GM18526 (cell line): Measurements from ENCODE around the gene DHRS1.

Source experiments
- POLR2A ChIP-seq: IDR thresholded peaks from 3 replicates; pipeline ENCODE4 v1.6.1; 2011; ENCODE audit not compliant: insufficient read length; ENCODE audit errors: extremely low read depth

DHRS1 gene

DNA sequence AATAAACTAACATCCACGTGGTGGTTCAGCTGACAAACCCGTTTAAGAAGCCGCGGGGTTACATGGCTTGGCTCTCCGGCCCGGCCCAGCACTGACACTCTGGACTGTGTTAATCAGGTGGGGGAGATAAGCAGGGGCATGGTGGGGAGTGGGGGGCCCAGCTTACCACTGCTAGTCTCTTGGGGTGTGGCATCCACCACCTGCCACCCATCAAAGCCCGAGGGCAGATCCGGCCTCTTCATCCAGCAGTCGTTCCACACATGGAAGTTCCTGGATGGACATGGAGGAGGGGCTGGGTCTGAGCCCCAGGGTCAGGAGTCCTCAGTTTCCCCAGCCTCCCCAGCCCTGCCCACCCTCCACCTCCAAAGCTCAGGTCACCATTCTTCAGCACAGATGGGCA lies 41.5 kb downstream of the DHRS1 start:
- TF ChIP-seq POLR2A: no peak

DNA sequence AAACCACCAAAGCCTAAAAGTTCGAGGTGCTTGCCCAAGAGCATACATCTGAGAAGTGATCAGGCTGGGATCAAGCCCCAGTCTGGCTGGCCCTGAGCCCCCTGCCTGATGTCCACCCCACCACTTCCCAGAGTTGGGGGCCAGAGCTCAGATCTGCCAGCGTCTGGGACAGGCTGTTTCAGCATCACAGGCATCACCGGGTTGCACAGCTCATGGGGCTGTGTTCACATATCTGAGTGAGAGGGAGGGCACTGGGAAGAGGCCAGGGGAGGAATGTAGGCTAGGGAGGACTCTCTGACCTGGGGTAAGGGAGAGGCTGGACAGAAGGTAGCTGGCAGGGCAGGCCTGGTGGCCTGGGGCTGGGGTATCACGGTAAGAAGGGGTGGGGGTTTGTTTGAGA lies 42.6 kb downstream of the DHRS1 start:
- no peak for TF ChIP-seq POLR2A

DNA sequence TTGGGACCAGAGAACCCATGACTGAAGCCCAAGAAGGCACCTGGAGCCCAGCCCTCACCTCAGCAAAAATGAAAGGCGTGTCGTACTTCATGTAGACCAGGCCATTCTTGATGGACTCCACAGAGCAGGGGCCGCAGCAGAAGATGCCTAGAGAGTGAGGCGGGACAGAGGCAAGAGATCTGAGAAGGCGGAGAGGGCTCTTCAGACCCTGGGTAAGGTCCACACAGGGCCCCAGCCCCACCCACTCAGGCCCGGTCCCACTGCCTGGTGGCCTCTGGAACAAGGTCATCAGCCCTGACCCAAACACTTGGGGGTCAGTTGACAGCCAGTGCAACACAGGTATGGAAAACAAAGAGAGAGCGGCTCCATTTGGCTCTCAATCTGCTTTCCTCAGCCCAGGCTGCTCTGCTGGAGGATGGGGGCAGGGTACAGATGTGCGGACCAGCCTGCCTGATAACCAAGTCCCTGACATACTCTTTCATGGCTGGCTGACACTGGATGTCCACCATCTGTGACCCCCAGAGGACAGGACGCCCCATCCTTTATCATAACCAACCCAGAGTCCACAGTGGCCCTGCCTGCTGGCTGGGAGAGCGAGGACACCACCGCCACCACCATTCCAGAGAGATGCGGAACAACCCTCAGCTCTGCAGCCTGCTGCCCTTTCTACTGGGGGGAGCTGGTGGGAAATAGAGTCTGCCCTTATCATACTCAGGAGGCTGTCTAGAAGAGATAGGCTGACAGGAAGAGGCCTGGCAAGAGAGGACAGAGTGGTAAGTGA lies 43.5 kb downstream of the DHRS1 start:
- no peak for TF ChIP-seq POLR2A

DNA sequence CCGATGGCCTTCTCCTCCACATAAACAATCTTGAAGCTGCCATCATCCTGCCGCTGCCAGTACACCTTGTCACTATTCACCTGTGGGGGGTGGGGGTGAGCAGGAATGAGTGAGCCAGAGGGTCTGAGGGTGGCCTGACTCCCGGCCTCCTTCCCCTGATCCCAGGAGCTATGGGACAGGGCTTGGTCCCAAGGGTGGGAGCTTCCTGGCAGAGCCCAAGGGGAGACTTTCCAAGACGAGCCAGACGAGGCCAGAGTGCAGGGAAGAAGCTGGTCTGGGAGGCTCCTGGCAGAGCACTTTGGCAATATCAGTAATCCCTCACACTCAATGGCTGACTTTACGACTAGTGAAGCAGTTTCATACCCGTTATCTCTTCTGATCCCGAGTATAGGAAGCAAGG lies 44.1 kb downstream of the DHRS1 start:
- TF ChIP-seq POLR2A: no peak

DNA sequence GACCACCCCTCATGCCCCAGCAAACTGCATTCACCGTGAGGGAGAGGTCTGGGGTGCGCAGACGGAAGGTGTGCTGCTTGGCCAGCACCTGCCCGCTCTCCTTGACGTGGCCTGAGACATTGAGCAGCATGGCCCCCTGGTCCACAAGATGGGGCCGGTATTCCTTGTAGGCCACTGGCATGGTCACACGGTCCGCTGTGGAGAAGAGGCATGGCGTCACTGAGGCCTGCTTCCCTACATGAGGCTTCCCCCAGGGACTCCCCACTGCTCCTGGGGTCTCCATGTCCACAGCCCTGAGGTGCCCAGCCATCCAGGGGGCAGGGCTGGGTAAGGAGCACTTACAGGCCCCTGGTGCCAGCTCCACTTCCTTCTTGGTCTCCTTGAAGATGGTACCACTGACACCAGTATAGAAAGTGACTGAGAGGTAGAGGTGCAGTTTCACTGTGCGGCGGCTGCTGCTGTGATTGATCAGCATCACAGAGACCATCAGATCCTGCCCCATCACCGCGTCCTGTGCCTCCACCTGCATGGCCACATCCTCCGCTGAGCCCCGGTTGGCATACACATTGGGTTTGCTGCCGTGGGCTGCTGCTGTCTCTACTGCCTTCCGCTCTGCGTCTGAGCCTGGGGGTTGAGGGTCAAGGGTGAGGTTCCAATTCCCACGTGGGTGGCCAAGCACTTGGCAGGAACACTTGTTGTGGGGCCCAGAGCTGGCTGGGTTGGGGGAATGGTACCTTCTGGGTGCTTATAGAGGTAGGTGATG lies 44.8 kb downstream of the DHRS1 start:
- TF ChIP-seq POLR2A: no peak

DNA sequence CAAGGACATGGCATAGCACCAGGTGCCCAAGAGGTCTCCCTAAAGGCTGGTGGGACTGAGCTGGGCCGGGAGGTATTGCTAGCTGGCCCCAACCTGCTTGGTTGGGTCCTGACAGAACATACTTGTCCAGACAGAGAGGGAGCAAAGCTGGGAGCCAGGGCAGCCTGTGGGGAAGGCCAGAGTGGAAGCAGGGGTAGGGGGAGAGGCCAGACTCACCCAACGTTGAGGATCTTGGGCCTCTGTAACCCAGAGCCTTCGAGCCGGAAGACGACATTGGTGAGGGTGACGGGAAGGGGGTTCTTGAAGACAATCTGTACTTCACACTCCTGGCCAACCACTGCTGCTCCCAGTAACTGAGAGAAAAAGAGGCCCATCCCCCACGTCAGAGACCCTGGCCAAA lies 45.6 kb downstream of the DHRS1 start:
- TF ChIP-seq POLR2A: no peak

DNA sequence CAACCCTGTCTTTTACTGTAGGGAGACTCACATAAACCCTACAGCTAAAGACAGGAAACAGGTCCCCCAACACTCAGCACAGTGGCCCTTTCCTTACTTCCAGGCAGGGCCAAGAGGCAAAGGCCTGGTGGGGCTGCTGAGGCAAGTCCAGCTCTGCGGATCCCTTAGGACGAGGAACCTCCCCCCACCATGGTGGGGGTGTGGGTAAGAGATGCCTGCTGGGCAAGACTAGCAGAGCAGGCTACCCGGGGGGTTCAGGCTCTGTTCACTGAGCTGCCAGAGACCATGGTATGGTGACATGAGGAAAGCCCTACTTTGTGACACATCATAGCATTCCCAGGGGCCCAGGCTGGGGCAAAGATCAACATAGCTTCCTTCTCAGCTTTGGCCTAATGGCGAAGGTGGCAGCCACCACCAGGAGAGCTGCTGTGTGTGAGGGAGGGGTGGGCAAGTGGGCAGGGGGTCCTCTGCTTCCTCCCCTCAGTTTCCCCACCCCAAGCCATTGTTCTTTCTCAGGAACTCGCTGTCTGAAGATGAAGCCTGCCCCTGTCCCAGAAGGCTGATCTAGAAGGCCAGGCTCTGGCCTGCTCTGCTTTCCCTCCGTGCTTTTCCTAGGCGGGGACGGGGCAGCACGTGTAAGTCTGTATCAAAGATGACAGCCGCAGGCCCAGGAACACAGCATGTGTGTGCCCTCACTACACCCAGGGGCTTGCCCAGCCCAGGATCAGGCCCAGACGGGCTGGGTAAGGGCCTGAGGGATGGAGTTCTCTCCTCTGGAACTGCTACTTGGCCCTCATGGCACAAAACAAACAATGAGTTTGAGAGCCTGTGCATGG lies 47.1 kb downstream of the DHRS1 start:
- TF ChIP-seq POLR2A: no peak

DNA sequence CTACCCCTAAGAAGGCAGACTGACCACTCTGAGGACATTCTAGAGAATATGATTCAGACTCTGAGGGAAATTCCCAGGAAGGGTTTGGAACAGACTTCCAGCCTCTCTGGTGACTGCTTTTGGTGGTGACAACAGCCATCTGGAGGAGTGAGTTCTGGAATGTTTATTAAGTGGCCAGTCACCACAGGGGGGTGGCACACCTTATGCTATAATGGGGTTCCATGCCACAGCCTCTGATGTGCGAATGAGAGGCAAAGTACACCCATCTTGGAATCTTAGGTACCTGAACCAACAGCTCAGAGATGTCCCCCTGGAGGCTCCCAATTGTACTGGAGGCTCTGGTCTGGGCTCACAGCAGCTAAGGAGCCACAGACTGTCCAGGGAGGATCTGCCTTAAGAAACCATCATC lies 47.7 kb downstream of the DHRS1 start:
- TF ChIP-seq POLR2A: no peak

DNA sequence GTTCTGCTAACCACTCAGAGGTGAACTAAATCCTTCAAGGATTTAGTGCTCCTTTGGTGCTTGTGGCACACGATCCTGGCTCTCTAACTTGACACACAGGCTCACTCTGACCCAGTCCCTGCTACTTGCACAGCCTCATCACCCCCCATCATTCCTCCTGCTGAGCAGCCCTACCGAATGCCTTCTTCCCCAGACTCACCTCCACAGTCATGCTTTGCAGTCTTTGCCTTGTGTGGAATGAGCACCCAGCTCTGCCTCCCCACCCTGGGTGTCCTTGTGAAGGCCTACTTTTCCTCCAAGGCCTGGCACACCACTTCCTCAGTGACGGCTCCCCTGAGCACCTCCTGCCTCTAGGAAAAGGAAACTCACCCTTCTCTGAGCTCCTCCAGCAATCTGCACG lies 49.2 kb downstream of the DHRS1 start:
- TF ChIP-seq POLR2A: no peak

DNA sequence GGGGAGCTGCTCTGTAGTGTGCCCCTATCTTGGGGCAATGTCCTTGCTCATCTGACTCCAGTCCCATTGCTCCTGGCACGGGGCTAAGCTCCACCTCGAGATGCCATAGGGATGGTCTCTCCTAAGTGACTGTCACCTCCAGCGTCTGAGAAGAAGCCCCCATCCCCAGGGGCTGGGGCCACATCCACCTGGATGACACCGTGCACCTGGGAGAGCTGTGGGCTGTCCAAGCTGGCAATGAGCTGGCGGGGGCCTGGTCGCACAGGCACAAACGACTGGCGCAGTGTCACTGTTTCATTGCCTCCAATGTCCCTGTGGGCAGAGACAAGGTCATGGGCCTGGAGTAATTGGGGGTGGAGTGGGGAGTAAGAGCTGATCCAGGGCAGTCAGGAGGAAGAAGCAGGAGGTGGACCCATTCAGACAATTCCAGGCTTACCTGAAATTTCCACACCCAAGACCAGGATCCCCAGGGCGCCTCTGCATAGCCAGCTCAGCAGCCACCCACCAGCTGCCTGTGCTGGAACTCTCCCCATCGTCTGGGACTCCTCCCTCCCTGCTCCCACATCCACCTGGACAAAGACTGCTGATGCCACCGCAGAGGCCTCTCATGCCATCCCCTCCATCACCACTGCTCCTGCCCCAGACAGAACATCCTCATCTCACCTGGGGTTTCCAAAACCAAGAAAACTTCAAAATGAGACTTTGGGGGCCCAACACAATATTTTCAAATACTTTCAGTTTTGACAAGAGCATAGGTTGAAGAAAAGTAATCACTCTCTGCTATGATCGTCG lies 50.2 kb downstream of the DHRS1 start:
- TF ChIP-seq POLR2A: no peak

DNA sequence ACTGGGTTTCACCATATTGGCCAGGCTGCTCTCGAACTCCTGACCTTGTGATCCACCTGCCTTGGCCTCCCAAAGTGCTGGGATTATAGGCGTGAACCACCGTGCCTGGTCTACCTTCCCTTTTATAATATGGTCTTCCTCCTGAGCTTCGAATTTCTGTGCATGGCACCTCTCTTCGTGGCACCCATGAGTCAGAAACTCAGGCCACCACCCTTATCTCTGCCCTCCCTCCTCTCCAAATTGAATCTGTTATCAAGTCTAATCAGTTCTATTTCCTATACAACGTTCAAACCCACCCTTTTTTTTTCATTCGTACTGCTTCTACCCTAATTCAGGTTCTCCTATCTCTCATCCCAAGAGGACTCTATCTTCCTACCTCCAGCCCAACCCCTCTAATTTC lies 52.2 kb downstream of the DHRS1 start:
- no peak for TF ChIP-seq POLR2A

DNA sequence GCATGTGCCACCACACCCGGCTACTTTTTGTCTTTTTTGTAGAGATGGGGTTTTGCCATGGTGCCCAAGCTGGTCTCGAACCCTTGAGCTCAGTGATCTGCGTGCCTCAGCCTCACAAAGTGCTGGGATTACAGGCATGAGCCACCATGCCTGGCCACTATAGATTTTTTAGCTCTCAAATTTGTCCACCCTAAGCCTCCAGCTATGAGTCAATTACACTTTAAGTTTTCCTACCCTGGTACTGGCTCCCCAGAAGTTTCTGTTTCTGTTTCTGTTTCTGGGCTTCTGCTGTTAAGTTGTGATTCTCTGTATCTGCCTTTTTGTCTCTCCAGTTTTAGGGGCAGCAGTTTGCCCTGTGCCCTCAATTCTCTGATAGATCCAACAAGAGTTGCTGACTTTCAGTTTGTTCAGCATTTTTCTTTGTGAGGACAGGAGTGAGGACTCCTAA lies 52.8 kb downstream of the DHRS1 start:
- no peak for TF ChIP-seq POLR2A

DNA sequence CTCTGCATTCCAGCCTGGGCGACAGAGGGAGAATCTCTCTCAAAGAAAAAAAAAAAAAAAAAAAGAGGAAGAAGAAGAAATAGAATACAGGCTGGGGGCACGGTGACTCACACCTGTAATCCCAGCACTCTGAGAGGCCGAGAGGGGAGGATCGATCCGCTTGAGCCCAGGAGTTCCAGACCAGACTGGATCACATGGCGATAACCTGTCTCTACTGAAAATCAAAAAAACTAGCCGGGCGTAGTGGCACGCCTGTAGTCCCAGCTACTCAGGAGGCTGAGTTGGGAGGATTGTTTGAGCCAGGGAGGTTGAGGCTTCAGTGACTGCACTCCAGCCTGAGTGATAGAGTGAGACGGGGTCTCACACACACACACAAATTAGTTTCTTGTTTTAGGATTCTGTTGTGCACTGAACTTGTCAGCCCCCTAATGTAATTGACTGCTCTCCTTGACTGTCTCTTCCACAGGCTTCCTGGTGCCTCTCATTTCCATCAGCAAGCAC lies 56.2 kb downstream of the DHRS1 start:
- no peak for TF ChIP-seq POLR2A

DNA sequence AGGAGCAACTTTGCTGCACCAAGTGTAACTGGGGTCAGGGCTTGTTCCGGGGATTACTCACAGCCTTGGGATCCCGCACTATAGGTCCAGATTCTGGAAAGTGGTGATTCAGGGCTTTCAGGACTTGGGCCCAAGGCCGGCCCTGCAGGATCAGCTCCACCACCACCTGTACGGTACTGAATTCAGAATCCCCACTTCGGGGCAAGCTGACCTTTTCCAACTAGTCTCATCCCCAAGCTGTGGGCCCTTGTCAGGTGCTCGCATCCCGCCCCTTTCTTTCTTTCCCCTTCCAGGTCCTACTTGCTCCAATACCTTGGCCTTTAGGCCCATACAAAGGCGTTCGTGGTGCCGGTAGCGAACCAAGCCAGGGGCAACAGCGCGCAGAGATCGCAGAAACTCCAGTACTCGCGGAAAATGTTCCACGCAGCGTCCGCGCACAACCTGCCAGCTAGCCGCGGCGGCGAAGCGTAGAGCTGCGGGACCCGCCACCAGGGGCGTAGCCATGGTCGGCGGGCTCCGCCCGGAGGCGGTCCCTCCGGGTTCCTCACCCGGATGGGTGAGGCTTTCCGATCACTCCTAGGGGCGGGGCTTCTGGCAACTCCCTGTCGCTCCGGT lies 57.6 kb downstream of the DHRS1 start:
- TF ChIP-seq POLR2A: no peak
